Measurements from ENCODE around the gene PAPSS2.

The PAPSS2 gene

GRCh38 chr10:87715552-87716347 lies 56.1 kb downstream of the PAPSS2 start:
- H3K36me3 ChIP-seq (ENCODE audit: insufficient read depth, low read length), result no peaks in the 10 kb centered on the region
- TF ChIP-seq EZH2 (IDR thresholded peaks at IDR 0.05), result no peak
- no peak for TF ChIP-seq FOXP2 (optimal IDR thresholded peaks at IDR 0.05; ENCODE audit: control extremely low read depth, extremely low read length, insufficient read depth)
- TF ChIP-seq POLR2AphosphoS5 (IDR thresholded peaks at IDR 0.05; ENCODE audit: borderline replicate concordance, low read depth, low read length), result no peak
- DNase-seq (ENCODE audit: low read depth, low spot score), result no peak
- no peak overlapping the region for H3K4me3 ChIP-seq
- no peak overlapping the region for H3K27ac ChIP-seq
- H3K9me3 ChIP-seq (ENCODE audit: low read depth, low read length), result no peaks in the 10 kb centered on the region
- no peak overlapping the region for H3K9ac ChIP-seq (ENCODE audit: insufficient read length)

GRCh38 chr10:87716348-87716670 lies 56.6 kb downstream of the PAPSS2 start:
- Histone ChIP-seq H3K4me3 (no peak overlapping the region), H3K27ac (no peak overlapping the region), H3K36me3 (ENCODE audit: insufficient read depth, low read length) (no peaks in the 10 kb centered on the region), H3K9ac (ENCODE audit: insufficient read length) (no peak overlapping the region), H3K9me3 (ENCODE audit: low read depth, low read length) (no peaks in the 10 kb centered on the region)
- DNase-seq (ENCODE audit: low read depth, low spot score), result no peak
- TF ChIP-seq FOXP2 (optimal IDR thresholded peaks at IDR 0.05; ENCODE audit: control extremely low read depth, extremely low read length, insufficient read depth), result no peak

- H3K9me3 ChIP-seq (ENCODE audit: low read depth, low read length), result no peaks in the 10 kb centered on the region
- H3K4me3 ChIP-seq, result no peak overlapping the region
- no peak for DNase-seq (ENCODE audit: low read depth, low spot score)
- no peak overlapping the region for H3K9ac ChIP-seq (ENCODE audit: insufficient read length)
- TF ChIP-seq FOXP2 (optimal IDR thresholded peaks at IDR 0.05; ENCODE audit: control extremely low read depth, extremely low read length, insufficient read depth) (no peak), EZH2 (IDR thresholded peaks at IDR 0.05) (no peak), POLR2AphosphoS5 (IDR thresholded peaks at IDR 0.05; ENCODE audit: borderline replicate concordance, low read depth, low read length) (no peak)
- no peak overlapping the region for H3K27ac ChIP-seq
- no peaks in the 10 kb centered on the region for H3K36me3 ChIP-seq (ENCODE audit: insufficient read depth, low read length)
Measured at GRCh38 chr10:87720665-87721064, 61.0 kb downstream of the PAPSS2 start.

- DNase-seq (ENCODE audit: low read depth, low spot score), result no peak
- Histone ChIP-seq H3K9ac (ENCODE audit: insufficient read length) (no peak overlapping the region), H3K36me3 (ENCODE audit: insufficient read depth, low read length) (no peaks in the 10 kb centered on the region), H3K27ac (no peak overlapping the region), H3K4me3 (no peak overlapping the region), H3K9me3 (ENCODE audit: low read depth, low read length) (no peaks in the 10 kb centered on the region)
- TF ChIP-seq FOXP2 (optimal IDR thresholded peaks at IDR 0.05; ENCODE audit: control extremely low read depth, extremely low read length, insufficient read depth) (no peak), EZH2 (IDR thresholded peaks at IDR 0.05) (no peak), POLR2AphosphoS5 (IDR thresholded peaks at IDR 0.05; ENCODE audit: borderline replicate concordance, low read depth, low read length) (no peak)
Measured at GRCh38 chr10:87721781-87722180, 62.1 kb downstream of the PAPSS2 start.

- Histone ChIP-seq H3K27ac (no peak overlapping the region), H3K4me3 (no peak overlapping the region), H3K9ac (ENCODE audit: insufficient read length) (no peak overlapping the region), H3K36me3 (ENCODE audit: insufficient read depth, low read length) (no peaks in the 10 kb centered on the region), H3K9me3 (ENCODE audit: low read depth, low read length) (no peaks in the 10 kb centered on the region)
- TF ChIP-seq FOXP2 (optimal IDR thresholded peaks at IDR 0.05; ENCODE audit: control extremely low read depth, extremely low read length, insufficient read depth) (no peak), EZH2 (IDR thresholded peaks at IDR 0.05) (no peak), POLR2AphosphoS5 (IDR thresholded peaks at IDR 0.05; ENCODE audit: borderline replicate concordance, low read depth, low read length) (no peak)
- DNase-seq (ENCODE audit: low read depth, low spot score), result no peak
Measured at GRCh38 chr10:87722716-87723115, 63.0 kb downstream of the PAPSS2 start.

GRCh38 chr10:87723500-87723899 lies 63.8 kb downstream of the PAPSS2 start:
- DNase-seq (ENCODE audit: low read depth, low spot score), result peak; percentile 75
- Histone ChIP-seq H3K4me3 (0 out of 2 replicates have a peak overlapping the region, but pooled peaks have one; percentile 12), H3K9me3 (ENCODE audit: low read depth, low read length) (no peaks in the 10 kb centered on the region), H3K9ac (ENCODE audit: insufficient read length) (no peak overlapping the region), H3K36me3 (ENCODE audit: insufficient read depth, low read length) (no peaks in the 10 kb centered on the region), H3K27ac (no peak overlapping the region)
- no peak for TF ChIP-seq FOXP2 (optimal IDR thresholded peaks at IDR 0.05; ENCODE audit: control extremely low read depth, extremely low read length, insufficient read depth)
- peak; percentile 33; the same call in 1 of the 2 replicates for TF ChIP-seq POLR2AphosphoS5 (IDR thresholded peaks at IDR 0.05; ENCODE audit: borderline replicate concordance, low read depth, low read length)
- no peak for TF ChIP-seq EZH2 (IDR thresholded peaks at IDR 0.05)

GRCh38 chr10:87724789-87725188 lies 65.1 kb downstream of the PAPSS2 start:
- Histone ChIP-seq H3K27ac (no peak overlapping the region), H3K36me3 (ENCODE audit: insufficient read depth, low read length) (no peaks in the 10 kb centered on the region), H3K9ac (ENCODE audit: insufficient read length) (no peak overlapping the region), H3K9me3 (ENCODE audit: low read depth, low read length) (no peaks in the 10 kb centered on the region), H3K4me3 (no peak overlapping the region)
- no peak for DNase-seq (ENCODE audit: low read depth, low spot score)
- TF ChIP-seq EZH2 (IDR thresholded peaks at IDR 0.05), result no peak
- no peak for TF ChIP-seq POLR2AphosphoS5 (IDR thresholded peaks at IDR 0.05; ENCODE audit: borderline replicate concordance, low read depth, low read length)
- TF ChIP-seq FOXP2 (optimal IDR thresholded peaks at IDR 0.05; ENCODE audit: control extremely low read depth, extremely low read length, insufficient read depth), result no peak

- DNase-seq (ENCODE audit: low read depth, low spot score), result no peak
- Histone ChIP-seq H3K9ac (ENCODE audit: insufficient read length) (no peak overlapping the region), H3K36me3 (ENCODE audit: insufficient read depth, low read length) (no peaks in the 10 kb centered on the region), H3K9me3 (ENCODE audit: low read depth, low read length) (no peaks in the 10 kb centered on the region), H3K27ac (no peak overlapping the region), H3K4me3 (no peak overlapping the region)
- TF ChIP-seq POLR2AphosphoS5 (IDR thresholded peaks at IDR 0.05; ENCODE audit: borderline replicate concordance, low read depth, low read length), result no peak
- no peak for TF ChIP-seq EZH2 (IDR thresholded peaks at IDR 0.05)
- no peak for TF ChIP-seq FOXP2 (optimal IDR thresholded peaks at IDR 0.05; ENCODE audit: control extremely low read depth, extremely low read length, insufficient read depth)
Measured at GRCh38 chr10:87729940-87730339, 70.3 kb downstream of the PAPSS2 start.

GRCh38 chr10:87733081-87733480 lies 73.4 kb downstream of the PAPSS2 start:
- no peaks in the 10 kb centered on the region for H3K36me3 ChIP-seq (ENCODE audit: insufficient read depth, low read length)
- no peak overlapping the region for H3K9ac ChIP-seq (ENCODE audit: insufficient read length)
- no peak for TF ChIP-seq POLR2AphosphoS5 (IDR thresholded peaks at IDR 0.05; ENCODE audit: borderline replicate concordance, low read depth, low read length)
- no peak for TF ChIP-seq EZH2 (IDR thresholded peaks at IDR 0.05)
- no peak for TF ChIP-seq FOXP2 (optimal IDR thresholded peaks at IDR 0.05; ENCODE audit: control extremely low read depth, extremely low read length, insufficient read depth)
- no peaks in the 10 kb centered on the region for H3K9me3 ChIP-seq (ENCODE audit: low read depth, low read length)
- H3K27ac ChIP-seq, result no peak overlapping the region
- DNase-seq (ENCODE audit: low read depth, low spot score), result no peak
- no peak overlapping the region for H3K4me3 ChIP-seq

Measured in SK-N-MC (cell line).